HG02588 (cell line): Measurements from ENCODE around the gene GLTP.
"Not testable (repeated sequence)": the region's sequence is repeated elsewhere in the genome, so short reads cannot be mapped to it uniquely, and the experiment has no call there.

Experiments used
- ATAC-seq: cut with Tn5 transposase; IDR thresholded peaks from one replicate; pipeline ENCODE4 v1.9.1; 2021; ENCODE audit warnings: mild to moderate bottlenecking, moderate library complexity; ENCODE audit not compliant: unreplicated experiment

Gene GLTP, protein sequence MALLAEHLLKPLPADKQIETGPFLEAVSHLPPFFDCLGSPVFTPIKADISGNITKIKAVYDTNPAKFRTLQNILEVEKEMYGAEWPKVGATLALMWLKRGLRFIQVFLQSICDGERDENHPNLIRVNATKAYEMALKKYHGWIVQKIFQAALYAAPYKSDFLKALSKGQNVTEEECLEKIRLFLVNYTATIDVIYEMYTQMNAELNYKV

GRCh38 chr12:109880043-109880931 is at the start of gene GLTP:
GLTP (minus strand) TSS chr12:109880541; CDS start chr12:109880374, 167 bp downstream.
- peak; percentile 89 for ATAC-seq

DNA sequence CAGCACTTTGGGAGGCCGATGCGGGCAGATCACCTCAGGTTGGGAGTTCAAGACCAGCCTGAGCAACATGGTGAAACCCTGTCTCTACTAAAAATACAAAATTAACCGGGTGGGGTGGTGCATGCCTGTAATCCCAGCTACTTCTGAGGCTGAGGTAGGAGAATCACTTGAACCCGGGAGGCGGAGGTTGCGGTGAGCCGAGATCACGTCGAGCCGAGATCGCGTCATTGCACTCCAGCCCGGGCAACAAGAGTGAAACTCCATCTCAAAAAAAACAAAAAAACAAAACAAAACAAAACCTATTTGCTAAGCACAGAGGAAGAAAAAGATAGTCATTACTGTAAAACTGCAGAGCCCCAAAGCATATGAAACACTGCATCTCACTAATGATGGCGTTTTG is 49.0 kb upstream of the GLTP start:
- not testable (repeated sequence) for ATAC-seq

DNA sequence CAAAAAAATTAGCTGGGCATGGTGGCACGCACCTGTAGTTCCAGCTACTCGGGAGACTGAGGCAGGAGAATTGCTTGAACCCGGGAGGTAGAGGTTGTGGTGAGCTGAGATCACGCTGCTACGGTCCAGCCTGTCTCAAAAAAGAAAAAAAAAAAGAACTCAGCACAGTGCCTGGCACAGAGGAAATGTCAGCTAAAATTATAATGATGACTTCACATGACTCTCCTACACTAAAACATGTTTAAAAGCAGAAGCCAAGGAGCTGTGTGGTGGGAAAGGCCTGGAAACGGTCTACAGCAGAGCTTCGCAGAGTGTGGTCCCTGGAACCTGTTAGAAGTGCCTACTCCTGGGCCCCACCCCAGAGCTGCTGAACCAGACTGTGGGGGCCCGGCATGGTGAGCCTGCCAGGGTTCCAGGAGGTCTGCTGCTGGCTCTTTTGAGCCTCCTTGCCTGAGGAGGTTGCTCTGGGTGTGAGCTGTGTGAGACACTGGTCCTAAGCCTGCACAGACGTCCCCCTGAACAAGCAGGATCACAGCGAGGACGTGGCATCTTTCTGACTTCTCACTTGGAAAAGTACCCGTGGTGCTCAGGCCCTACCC is 47.8 kb upstream of the GLTP start:
- no peak for ATAC-seq

DNA sequence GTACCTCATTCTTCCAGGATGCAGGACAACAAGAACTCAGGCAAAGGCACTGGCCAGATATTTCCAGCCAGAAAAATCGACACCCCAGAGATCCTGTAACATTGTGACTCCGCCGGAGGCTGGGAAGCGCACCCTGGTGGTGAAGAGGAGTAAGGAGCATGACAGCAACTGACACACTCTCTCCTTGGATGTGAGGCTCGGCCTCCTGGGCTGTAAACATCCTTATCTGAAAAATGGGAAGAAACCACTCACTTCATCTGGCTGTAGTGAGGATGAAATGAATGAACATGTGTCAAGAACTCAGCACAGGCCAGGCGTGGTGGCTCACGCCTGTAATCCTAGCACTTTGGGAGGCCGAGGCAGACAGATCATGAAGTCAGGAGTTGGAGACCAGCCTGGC is 47.3 kb upstream of the GLTP start:
- ATAC-seq = no peak

DNA sequence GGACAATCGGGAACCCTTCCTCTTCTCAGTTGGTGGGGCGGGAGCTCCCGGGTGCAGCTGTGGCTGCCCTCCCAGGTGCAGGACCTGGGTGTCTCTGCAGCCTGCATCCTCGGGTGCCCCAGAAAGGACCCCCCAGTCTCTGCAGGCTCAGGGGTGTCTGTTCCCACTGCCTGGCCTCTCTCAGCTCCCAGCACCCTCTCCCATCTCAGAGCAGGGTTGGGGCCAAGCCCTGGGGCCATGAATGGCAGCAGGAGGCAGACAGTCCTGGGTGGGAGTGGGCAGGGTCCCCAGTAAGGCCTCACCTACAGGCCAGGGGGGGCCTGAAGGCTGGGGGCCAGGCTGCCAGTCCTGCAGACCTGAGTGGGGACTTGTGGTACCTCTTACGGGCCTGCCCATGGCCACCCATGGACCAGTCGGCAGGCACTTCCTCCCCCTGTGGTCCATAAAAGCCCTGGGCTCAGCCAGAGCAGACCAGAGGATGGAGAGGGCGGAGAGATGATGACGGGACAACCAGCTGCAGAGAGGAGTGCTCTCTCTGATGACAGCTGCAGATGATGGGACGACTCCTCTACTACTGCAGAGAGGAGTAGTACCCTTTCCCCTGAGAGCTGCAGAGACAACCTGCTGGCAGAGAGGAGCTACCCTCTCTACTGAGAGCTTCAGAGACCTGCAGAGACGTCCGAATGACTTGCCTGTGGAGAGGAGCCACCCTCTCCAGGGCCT is 46.3 kb upstream of the GLTP start:
- no peak for ATAC-seq

GRCh38 chr12:109926016-109926415 is 45.7 kb upstream of the GLTP start:
- ATAC-seq = no peak

- ATAC-seq = no peak
Measured at GRCh38 chr12:109925185-109925840, 45.0 kb upstream of the GLTP start.

DNA sequence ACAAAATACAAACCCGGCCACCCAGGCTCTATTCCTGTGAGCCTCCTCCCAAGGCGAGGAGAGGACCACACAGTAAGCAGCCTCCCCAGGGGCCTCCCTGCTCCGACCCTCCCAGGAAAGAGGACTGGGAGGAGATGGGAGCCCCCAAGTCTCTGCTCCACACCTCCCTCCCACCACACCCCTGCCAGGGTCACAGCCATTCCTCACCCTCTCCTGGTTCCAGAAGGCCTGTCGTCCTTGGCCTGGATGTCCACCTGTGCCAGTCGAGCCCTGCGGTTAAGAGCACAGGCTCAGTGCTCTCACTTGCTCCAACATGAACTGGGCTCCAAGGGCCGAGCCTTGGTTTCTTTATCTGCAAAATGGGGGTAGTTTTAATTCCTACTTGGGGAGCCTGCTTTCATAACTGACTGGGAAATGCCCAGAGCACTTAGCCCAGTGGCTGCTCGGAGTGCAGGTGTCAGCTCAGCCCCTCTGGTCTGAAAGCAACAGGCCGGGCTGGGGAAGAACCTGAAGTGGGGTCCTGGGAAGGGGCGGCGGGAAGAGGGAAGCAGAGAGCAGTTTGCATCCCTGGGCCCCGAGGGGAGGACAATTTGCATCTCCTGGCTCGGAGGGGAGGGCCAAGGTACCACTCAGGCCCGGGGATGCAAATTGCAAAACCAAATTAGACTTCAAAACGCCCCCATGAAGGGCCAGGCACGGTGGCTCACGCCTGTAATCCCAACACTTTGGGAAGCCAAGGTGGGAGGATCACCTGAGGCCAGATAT is 43.3 kb upstream of the GLTP start:
- ATAC-seq = no peak

GRCh38 chr12:109923038-109923437 is 42.7 kb upstream of the GLTP start:
- ATAC-seq = no peak

DNA sequence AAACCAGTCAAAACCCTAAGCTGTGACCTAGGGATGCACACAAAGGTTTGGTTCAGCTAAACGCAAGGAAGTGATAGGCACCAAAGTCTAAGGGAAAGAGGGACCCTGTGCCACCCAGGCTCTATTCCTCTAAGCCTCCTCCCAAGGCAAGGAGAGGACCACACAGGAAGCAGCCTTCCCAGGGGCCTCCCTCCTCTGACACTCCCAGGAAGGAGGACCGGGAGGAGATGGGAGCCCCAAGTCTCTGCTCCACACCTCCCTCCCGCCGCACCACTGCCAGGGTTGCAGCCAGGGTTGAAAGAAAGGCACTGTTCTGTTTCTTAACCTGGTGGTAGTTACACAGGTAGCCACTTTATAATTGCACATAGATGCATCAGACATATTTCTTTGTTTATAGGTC is 41.6 kb upstream of the GLTP start:
- ATAC-seq = no peak

DNA sequence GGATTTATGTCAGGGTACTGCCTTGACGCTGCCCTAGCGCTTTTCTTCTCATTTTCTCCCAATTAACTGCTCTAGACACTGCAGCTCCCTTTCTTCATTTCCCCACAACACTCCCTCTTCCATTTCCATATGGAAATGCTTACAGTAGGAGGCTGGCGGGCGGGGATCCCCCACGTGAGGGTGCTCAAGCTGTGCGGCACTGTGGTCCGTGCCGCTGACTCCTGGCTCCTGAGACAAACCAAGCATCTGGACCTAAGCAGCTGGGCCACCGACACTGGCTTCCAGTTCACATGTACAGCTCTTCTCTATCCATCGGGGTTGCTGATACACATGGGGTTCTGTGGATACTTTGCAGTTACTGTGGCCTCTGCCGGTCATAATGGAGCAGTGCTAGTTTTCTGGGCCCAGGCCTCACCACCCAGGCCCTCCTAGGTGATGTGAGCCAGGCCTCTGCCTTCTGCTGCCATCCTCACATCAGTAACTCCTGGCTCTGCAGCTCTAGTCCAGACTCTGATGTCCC is 40.0 kb upstream of the GLTP start:
- no peak for ATAC-seq

DNA sequence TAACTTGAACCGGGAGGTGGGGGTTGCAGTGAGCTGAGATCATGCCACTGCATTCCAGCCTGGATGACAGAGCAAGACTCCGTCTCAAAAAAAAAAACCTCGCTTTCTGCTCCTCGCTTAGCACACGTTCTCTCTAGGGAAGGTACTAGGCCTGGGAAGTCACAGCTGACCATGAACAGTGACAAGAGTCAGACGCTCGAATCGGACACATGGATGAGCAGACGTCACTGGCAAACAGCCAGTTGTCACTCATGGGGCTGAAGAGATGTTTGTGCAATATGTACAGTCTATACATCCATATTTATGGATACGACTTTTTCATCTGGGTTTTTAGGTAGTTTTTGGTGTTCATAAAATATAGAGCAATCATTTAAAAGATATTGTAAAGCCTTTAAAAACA is 39.1 kb upstream of the GLTP start:
- no peak for ATAC-seq

GRCh38 chr12:109916045-109916444 is 35.7 kb upstream of the GLTP start:
- no peak for ATAC-seq

DNA sequence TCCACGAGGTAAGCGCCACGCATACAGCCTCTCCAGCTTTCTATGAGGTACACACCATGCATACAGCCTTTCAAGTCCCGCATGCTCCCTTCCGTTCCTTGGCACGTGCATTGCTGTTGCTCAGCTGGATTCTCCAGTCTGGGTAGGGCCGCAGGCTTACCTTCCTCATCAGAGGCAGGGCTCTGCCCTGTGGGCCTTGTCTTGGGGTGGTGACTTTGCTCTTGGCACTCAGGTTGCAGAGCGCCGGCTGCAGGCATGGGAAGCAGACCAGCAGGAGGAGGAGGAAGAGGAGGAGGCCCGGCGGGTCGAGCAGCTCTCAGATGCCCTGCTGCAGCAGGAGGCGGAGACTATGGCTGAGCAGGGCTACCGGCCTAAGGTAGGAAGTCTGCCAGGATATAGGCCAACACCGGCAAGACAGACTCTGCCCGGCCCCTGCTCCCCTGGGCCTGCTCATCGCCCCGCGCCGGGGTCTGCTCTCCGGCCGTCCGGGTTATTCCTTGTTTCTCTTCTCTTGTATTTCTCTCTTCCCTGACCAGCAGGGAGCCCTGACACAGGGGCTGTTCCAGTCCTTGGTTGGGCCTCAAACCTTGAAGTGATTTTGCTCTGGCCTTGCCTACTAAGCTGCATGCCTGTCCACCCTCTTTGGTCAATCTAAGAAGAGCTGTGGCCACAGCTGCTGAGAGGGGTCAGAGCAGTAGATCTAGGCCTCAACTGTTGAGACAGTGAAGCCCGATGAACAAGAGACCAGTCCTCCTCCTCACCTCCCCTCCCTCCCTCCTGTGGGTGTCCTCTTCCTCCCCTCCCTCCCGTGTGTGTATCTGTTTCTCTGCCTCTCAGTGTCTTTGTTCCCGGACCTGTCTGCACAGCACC is 35.1 kb upstream of the GLTP start:
- no peak for ATAC-seq

- ATAC-seq = no peak
Measured at GRCh38 chr12:109914461-109914860, 34.1 kb upstream of the GLTP start.

DNA sequence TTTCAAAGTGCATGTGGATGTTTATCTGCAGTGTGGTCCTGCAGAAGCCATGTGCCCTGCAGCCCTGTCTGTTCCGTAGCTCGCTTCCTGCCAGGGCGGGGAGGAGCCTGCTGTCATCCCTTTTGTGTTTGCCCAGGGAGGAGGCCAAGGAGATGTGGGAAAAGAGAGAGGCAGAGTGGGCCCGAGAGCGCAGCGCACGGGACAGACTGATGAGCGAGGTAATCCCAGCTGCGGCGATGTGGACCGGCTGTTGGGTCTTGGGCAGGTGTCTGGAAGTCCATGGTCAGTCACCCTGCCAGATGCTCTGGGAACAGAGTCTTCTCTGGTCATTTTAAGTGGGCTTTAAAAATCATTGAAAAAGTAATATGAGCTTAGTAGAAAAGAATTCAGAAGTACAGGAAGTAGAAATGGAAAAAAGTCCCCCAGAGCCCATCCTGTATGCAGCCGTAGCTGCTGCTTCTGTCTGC is 32.5 kb upstream of the GLTP start:
- no peak for ATAC-seq

- ATAC-seq = no peak
Measured at GRCh38 chr12:109910969-109911348, 30.6 kb upstream of the GLTP start.

DNA sequence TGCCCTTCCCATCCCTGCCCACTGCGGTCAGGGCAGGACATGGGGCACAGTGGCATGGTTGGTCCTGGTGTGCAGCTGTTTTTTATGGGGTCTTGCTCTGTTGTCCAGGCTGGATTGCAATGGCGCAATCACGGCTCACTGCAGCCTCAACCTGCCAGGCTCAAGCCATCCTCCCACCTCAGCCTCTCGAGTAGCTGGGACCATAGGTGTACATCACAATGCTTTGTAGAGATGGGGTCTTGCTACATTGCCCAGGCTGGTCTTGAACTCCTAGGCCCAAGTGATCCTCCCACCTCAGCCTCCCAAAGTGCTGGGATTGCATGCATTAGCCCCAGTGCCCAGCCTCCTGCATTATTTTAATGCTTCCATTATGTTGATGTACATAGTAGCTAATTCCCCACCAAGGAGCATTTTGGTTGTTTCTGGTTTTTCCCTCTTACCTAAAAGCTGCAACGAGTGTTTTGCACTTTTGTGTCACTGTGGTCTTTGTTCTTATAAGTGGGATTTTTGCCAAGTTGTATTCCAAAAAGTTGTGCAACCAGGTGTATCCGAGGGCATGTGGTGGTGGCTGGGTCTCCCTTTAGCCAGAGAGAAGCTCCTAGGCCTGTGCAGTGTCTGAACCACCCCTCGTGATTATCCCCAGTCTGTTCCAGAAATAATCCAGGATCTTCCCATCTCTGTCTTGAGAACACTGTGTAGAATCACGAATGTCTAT is 30.1 kb upstream of the GLTP start:
- no peak for ATAC-seq
